H1 (cell line): ENCODE measurements around the gene ZBTB33. TPM values are rescaled to one million over a fixed set of nuclear protein-coding genes. Genes with fewer than 3 reads are reported as not detected.

ENCODE experiments used
- ASH2L ChIP-seq: fragments of 200-600, 300-600 bp; sonication (generic); IDR thresholded peaks from one replicate; pipeline ENCODE4 v1.7.1; 2017; ENCODE audit warnings: low read length
- ATF3 ChIP-seq: IDR thresholded peaks from 2 replicates; pipeline ENCODE4 v1.6.1; 2011; ENCODE audit warnings: low read depth, mild to moderate bottlenecking, low read length; ENCODE audit not compliant: insufficient read depth
- RFX5 ChIP-seq: IDR thresholded peaks from 2 replicates; pipeline ENCODE4 v1.6.1; 2011; ENCODE audit warnings: low read depth, low read length, improper control_type of control experiment, borderline replicate concordance
- TAF1 ChIP-seq: IDR thresholded peaks from 2 replicates; pipeline ENCODE4 v1.6.1; 2011; ENCODE audit warnings: mild to moderate bottlenecking, low read depth, low read length
- polyA plus RNA-seq, 7 experiments: library from polyadenylated mRNA; depleted of rRNA in 3 of 7; stranded (reverse) in 5 of 7; unstranded in 2 of 7; fragments of >200 nt in 5 of 7; fragments of 200-250 nt in 2 of 7; gene quantifications; 1 replicate in 5 of 7; 2 replicates in 1 of 7; 4 replicates in 1 of 7; pipeline versions ENCODE4 v1.2.1 to v1.2.3, GENCODE V29; 2011 to 2013; ENCODE audit warnings: missing spikeins in 2 of 7, mixed read lengths in 2 of 7
- total RNA-seq: library from RNA; stranded (reverse); fragmentation: NEBNext Ultra II Directional; extraction: Animal tissue kit (Norgen Biotek cat#: 25700); gene quantifications from 2 replicates; pipeline ENCODE4 v1.2.1, GENCODE V29; 2021

ZBTB33 gene
- total and polyA plus RNA-seq, 2 of the 8 experiments (the other 6 are each of a cell fraction or from before 2014, with no cell fraction given) = 3.4 to 14.9 TPM

- TF ChIP-seq ATF3 (no peak), TAF1 (no peak), RFX5 (no peak), ASH2L (no peak)
These were observed 27.2 kb upstream of the ZBTB33 start (continued) for GRCh38 chrX:120223374-120223773.
